ENCODE results near the gene ZNF787. TPM values are rescaled to one million over a fixed set of nuclear protein-coding genes. Genes with fewer than 3 reads are reported as not detected.

Gene ZNF787
- total RNA-seq, 4 donors from 2014 or later = 3.3 to 32.1 (median 21.5) TPM; not detected in 1

GRCh38 chr19:56089344-56089743, 31.8 kb downstream of the ZNF787 start:
- Histone ChIP-seq H3K27me3 (no peaks in the 10 kb centered on the region), H3K27ac (no peak overlapping the region), H3K9me3 (no peaks in the 10 kb centered on the region), H3K4me1 (no peaks in the 10 kb centered on the region), H3K4me3 (no peak overlapping the region), H3K36me3 (no peaks in the 10 kb centered on the region)
- intact Hi-C loops (cut with DNase I; ENCODE audit: low total_unique reads) = loop anchor here (10.0 kb wide), 1 partner anchor 545 kb away; no protein-coding TSS in a partner anchor
- DNase-seq = no peak
- TF ChIP-seq POLR2A (IDR thresholded peaks at IDR 0.05) = no peak
- TF ChIP-seq, protein P1, sequence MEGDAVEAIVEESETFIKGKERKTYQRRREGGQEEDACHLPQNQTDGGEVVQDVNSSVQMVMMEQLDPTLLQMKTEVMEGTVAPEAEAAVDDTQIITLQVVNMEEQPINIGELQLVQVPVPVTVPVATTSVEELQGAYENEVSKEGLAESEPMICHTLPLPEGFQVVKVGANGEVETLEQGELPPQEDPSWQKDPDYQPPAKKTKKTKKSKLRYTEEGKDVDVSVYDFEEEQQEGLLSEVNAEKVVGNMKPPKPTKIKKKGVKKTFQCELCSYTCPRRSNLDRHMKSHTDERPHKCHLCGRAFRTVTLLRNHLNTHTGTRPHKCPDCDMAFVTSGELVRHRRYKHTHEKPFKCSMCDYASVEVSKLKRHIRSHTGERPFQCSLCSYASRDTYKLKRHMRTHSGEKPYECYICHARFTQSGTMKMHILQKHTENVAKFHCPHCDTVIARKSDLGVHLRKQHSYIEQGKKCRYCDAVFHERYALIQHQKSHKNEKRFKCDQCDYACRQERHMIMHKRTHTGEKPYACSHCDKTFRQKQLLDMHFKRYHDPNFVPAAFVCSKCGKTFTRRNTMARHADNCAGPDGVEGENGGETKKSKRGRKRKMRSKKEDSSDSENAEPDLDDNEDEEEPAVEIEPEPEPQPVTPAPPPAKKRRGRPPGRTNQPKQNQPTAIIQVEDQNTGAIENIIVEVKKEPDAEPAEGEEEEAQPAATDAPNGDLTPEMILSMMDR (IDR thresholded peaks at IDR 0.05) = no peak

- no peaks in the 10 kb centered on the region for H3K9me3 ChIP-seq
- H3K27me3 ChIP-seq = no peaks in the 10 kb centered on the region
- TF ChIP-seq, protein P1 (IDR thresholded peaks at IDR 0.05) = no peak
- TF ChIP-seq POLR2A (IDR thresholded peaks at IDR 0.05) = no peak
- H3K4me3 ChIP-seq = no peak overlapping the region
- no peaks in the 10 kb centered on the region for H3K36me3 ChIP-seq
- H3K4me1 ChIP-seq = no peaks in the 10 kb centered on the region
- H3K27ac ChIP-seq = no peak overlapping the region
- intact Hi-C loops (cut with DNase I; ENCODE audit: low total_unique reads) = loop anchor here (10.0 kb wide), 1 partner anchor 546 kb away; no protein-coding TSS in a partner anchor
- no peak for DNase-seq
Measured at GRCh38 chr19:56088497-56089215, 32.4 kb downstream of the ZNF787 start.

DNA sequence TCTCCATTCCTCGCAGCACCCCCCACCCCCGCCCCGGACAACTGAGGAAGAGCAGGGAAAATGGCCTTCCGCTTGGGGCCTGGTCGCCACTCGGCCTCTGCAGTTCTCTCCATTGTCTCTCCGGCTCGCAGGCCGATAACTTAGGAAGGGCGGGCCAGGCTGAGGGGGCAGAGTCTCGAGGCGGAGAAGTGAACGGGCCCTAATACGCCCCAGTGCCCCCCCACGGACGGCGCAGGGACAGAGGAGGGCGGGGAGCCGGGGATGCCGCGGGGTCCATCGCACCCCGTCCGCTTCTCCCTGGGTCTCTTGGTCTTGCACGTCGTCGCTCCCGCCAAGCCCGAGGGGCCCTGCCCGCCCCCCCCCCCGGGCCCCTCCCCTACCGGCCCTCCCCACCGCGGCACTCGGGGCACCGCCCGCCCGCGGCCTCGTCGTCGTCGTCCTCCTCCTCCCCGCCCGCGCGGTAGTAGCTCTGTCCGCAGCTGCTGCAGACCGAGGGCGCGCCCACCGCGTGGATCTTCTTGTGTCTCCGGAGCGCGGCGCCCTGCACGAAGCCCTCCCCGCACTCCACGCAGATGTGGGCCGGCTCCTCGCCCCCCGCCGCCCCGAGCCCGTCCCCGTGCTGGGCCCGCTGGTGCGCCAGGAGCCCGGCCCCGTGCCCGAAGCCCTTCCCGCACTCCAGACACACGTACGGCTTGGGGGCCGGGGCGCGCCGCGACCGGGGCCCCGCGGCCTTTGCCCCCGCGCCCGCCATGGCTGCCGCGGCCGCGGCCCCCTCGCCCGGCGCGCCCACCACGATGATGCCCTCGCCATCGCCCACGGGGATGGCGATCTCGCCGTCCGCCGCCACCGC, 33.2 kb downstream of the ZNF787 start:
- Histone ChIP-seq H3K4me3 (no peak overlapping the region), H3K9me3 (no peaks in the 10 kb centered on the region), H3K27ac (no peak overlapping the region), H3K36me3 (no peaks in the 10 kb centered on the region), H3K27me3 (no peaks in the 10 kb centered on the region), H3K4me1 (no peaks in the 10 kb centered on the region)
- intact Hi-C loops (cut with DNase I; ENCODE audit: low total_unique reads) = loop anchor here (10.0 kb wide), 1 partner anchor 547 kb away; no protein-coding TSS in a partner anchor
- TF ChIP-seq POLR2A (IDR thresholded peaks at IDR 0.05) = no peak
- TF ChIP-seq, protein P1 (IDR thresholded peaks at IDR 0.05) = no peak
- DNase-seq = no peak

DNA sequence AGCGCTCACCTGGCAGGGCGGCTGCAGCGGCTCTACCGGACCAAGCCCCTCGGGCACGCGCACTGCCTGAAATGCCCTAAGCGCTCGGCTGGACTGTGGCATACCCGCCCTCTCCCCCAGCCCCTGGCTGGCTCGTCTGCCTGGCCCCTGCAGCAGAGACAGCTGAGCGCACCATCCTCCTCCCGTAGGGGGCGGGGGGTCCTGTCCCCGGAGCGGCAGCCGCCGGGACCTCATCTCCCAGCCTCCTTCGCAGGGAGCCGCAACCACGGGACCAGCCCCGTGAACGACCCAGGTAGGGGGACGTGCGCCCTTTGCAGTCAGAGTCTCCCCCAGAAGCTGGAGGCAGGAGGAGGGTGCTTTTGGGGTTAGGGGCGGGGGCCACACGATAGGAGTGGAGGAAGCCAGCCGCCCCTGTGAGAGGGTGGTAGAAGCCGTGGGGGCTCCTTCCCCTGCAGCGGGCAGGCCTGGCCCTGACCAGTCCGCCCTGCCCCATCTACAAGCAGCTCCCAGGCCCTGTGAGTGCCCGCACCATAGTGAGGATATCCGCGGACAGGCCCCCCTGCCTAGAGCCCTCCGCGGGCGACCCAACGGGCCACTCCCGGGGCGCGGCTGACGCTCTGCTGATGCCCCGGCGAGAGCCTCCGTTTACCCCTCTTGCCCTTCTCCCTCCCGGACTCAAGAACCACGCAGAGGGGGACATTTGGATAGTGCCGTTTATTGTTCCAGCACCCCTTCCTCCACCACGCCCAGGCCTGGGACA, 34.2 kb downstream of the ZNF787 start:
- no peak for DNase-seq
- Histone ChIP-seq H3K4me3 (no peak overlapping the region), H3K9me3 (no peaks in the 10 kb centered on the region), H3K27me3 (no peaks in the 10 kb centered on the region), H3K27ac (no peak overlapping the region), H3K36me3 (no peaks in the 10 kb centered on the region), H3K4me1 (no peaks in the 10 kb centered on the region)
- TF ChIP-seq, protein P1 (IDR thresholded peaks at IDR 0.05) = no peak
- TF ChIP-seq POLR2A (IDR thresholded peaks at IDR 0.05) = no peak
- intact Hi-C loops (cut with DNase I; ENCODE audit: low total_unique reads) = loop anchor here (10.0 kb wide), 1 partner anchor 548 kb away; no protein-coding TSS in a partner anchor
